LNCaP clone FGC (cell line): ENCODE measurements around the gene PORCN.

ENCODE experiments used
- DNase-seq: peaks from one replicate; pipeline ENCODE4 v3.0.0-alpha.2; 2011; ENCODE audit warnings: low read depth
- H3K4me3 ChIP-seq: 2 replicates; pipeline ENCODE4 v1.5.1; 2011; ENCODE audit warnings: mild to moderate bottlenecking, low read depth, low read length, control low read depth
- TF ChIP-seq, protein P1 (sequence below): IDR thresholded peaks from 2 replicates; pipeline ENCODE4 v1.5.1; 2012; ENCODE audit warnings: mild to moderate bottlenecking; ENCODE audit not compliant: control insufficient read depth, insufficient read depth; ENCODE audit errors: extremely low read depth

The PORCN gene

DNA sequence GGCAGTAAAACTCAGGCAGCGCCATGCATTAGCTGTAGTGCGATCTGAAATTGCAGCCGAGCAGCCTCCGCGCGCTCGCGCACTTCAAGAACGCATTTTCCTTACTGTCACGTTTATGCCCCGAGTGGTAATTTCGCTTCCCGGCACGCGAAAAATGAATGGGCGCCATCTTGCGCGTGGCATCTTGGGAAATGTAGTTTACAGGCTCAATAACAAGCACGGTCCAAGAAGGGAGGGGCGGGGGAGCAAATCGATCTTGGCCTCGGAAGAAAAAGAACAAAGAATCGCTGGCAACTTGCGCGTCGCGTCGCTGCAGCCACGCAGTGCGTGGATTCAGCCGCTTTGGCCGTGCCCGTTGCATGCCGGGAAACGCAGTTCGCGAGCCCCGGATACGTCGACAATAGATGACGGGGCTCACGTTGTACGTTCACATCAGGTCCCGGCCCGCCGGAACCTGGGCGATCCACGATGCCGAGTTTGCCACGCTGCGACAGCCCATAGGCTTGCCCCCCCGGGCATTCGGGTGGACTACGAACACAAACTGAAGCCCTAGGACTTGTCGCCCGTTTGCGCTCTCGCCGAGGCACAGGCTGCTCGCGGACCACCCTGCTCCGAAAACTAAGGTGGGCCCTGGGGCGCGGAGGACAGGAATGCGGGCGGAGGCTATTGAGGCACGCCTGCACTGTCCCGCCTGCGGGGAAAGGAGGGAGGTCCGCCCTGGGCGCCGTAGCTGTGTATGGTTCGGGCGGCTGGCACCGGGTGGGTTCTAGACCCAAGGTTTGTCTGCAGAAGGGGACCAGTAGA is 32.8 kb upstream of the PORCN start, which contains the start of gene FTSJ1:
FTSJ1 (plus strand) TSS at position 426 of the 804 bp plus-strand sequence. CDS start 1,849 bp downstream, outside the sequence.
- TF ChIP-seq, protein P1, sequence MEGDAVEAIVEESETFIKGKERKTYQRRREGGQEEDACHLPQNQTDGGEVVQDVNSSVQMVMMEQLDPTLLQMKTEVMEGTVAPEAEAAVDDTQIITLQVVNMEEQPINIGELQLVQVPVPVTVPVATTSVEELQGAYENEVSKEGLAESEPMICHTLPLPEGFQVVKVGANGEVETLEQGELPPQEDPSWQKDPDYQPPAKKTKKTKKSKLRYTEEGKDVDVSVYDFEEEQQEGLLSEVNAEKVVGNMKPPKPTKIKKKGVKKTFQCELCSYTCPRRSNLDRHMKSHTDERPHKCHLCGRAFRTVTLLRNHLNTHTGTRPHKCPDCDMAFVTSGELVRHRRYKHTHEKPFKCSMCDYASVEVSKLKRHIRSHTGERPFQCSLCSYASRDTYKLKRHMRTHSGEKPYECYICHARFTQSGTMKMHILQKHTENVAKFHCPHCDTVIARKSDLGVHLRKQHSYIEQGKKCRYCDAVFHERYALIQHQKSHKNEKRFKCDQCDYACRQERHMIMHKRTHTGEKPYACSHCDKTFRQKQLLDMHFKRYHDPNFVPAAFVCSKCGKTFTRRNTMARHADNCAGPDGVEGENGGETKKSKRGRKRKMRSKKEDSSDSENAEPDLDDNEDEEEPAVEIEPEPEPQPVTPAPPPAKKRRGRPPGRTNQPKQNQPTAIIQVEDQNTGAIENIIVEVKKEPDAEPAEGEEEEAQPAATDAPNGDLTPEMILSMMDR = no peak
- peak; percentile 88 for DNase-seq
- peak within 1 kb of the TSS; percentile 80 for H3K4me3 ChIP-seq

DNA sequence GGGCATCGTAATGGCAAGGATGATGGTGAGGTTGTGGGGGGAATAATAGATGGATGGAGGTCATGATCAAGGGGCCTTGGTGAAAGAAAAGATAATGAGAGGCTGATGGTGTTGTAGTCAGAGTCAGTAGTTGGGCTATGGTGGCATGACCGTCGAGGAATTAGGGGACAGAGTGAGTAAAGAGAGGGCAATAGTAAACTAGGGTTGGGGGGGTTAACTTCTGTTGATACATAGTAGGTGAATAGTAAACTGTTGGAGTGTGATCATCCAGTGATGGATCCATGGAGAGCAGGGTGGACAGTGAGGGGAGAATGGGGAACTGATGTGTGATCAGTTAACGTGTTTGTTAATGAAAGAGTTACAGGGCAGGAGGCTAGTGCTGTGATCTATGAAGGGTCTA is 31.9 kb upstream of the PORCN start:
- no peak for DNase-seq
- H3K4me3 ChIP-seq = peak overlapping the region; percentile 80
- TF ChIP-seq, protein P1 = no peak

DNA sequence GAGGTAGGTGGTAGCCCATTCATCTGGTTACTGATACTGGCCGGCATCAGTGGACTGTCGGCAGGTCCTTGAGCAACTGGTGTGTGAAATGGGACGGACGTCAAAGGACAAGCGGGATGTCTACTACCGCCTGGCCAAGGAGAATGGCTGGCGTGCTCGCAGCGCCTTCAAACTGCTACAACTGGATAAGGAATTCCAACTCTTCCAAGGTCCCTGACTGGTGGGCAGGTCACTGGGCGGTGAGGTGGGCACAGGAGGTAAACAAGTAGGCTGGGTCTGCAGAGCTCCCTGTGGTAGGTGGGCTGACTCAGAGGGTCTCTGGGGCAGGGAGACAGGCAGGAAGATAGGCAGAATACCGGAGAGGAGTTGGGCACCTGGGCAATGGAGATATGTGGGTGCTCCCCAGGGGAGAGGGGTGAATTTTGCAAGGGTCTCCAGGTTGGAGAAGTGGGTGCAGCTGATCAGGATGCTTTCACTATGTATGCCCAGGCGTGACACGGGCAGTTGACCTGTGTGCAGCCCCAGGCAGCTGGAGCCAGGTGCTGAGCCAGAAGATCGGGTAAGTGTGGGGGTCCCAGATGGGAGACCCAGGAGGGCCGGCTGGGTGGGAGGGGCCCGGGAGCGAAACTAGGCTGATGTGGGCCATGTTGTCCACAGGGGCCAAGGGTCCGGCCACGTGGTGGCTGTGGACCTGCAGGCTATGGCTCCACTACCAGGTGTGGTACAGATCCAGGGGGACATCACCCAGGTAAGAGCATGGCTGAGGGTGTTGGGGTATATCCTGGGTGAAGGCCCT is 30.6 kb upstream of the PORCN start:
- TF ChIP-seq, protein P1 = no peak
- H3K4me3 ChIP-seq = no peak overlapping the region
- DNase-seq = no peak

DNA sequence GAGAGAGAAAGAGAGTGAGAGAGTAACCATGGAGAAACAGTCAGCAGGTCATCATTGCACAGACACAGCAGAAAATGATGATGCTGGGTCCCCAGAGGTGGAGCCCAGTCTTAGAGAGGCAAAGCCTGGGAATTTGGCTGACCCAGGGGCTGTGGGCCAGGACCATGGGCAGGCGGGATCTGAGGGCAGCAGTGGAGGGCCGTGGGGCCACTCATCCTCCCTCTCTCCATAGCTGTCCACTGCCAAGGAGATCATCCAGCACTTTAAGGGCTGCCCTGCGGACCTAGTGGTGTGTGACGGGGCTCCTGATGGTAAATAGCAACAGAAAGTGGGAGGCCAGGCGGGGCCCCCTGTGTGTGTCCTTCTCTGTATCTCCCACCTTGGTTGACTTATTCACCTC is 30.0 kb upstream of the PORCN start:
- DNase-seq = no peak
- H3K4me3 ChIP-seq = no peak overlapping the region
- TF ChIP-seq, protein P1 = no peak

DNA sequence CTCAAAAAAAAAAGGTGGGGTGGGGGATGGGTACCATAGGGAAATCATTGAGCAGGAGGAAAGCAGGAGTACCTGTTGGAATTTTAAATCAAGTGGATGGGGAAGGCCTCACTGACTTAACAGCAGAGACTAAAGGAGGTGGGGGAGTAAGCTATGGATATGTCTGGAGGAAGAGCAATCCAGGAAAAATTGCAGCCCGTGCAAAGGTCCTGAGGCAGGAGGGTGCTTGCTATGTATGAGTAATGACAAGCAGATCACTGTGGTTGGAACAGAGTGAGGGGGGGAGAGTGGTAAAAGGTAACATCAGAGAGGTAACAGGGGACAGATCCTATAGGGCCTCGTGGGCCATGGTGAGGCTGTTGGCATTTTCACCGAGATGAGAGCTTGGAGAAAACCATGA is 28.6 kb upstream of the PORCN start:
- DNase-seq = no peak
- H3K4me3 ChIP-seq = no peak overlapping the region
- TF ChIP-seq, protein P1 = no peak

DNA sequence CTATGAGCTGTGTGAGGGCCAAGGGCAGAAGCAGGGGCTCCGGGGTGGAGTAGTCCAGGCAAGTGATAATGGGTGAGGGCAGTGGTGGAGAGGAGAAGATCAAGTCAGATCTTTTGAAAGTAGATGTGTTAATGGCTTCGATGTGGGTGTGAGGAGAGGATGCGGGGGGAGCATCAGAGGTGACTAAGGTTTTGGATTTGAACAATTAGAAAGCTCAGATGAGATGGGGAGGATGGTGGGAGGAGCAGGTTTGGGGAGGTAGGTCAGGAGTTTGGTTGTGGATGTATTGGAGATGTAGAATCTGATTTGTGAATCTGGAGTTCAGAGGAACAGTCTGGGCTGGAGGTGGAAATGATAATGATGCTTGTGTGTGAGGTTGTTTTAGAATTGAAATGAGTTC is 28.2 kb upstream of the PORCN start:
- DNase-seq = no peak
- no peak overlapping the region for H3K4me3 ChIP-seq
- TF ChIP-seq, protein P1 = no peak
